ENCODE data around the gene SNX10.
A peak's percentile ranks its signal among the peaks of the same experiment; 100 is the strongest.

The SNX10 gene

GRCh38 chr7:26369593-26369992, 77.9 kb downstream of the SNX10 start:
- peak; percentile 67 for DNase-seq (ENCODE audit: low spot score)

- DNase-seq (ENCODE audit: low spot score): no peak
These were observed 78.3 kb downstream of the SNX10 start for GRCh38 chr7:26370011-26370410.

GRCh38 chr7:26372249-26372648, 80.6 kb downstream of the SNX10 start:
- no peak for DNase-seq (ENCODE audit: low spot score)

GRCh38 chr7:26372704-26373103, 81.0 kb downstream of the SNX10 start:
- no peak for DNase-seq (ENCODE audit: low spot score)

- no peak for DNase-seq (ENCODE audit: low spot score)
These were observed 83.1 kb downstream of the SNX10 start for GRCh38 chr7:26374647-26375373.

GRCh38 chr7:26375726-26376174, 84.1 kb downstream of the SNX10 start:
- no peak for DNase-seq (ENCODE audit: low spot score)

GRCh38 chr7:26376175-26376917, 84.7 kb downstream of the SNX10 start:
- DNase-seq (ENCODE audit: low spot score): peak; percentile 24

- no peak for DNase-seq (ENCODE audit: low spot score)
These were observed 86.4 kb downstream of the SNX10 start for GRCh38 chr7:26378016-26378415.

GRCh38 chr7:26379711-26380110, 88.0 kb downstream of the SNX10 start:
- DNase-seq (ENCODE audit: low spot score): no peak

- DNase-seq (ENCODE audit: low spot score): no peak
These were observed 90.1 kb downstream of the SNX10 start for GRCh38 chr7:26381476-26382353.

GRCh38 chr7:26385240-26385639, 93.6 kb downstream of the SNX10 start:
- no peak for DNase-seq (ENCODE audit: low spot score)

- DNase-seq (ENCODE audit: low spot score): no peak
These were observed 96.1 kb downstream of the SNX10 start for GRCh38 chr7:26387731-26388130.

- no peak for DNase-seq (ENCODE audit: low spot score)
These were observed 96.6 kb downstream of the SNX10 start for GRCh38 chr7:26388256-26388655.

GRCh38 chr7:26390016-26390415, 98.4 kb downstream of the SNX10 start:
- DNase-seq (ENCODE audit: low spot score): no peak

- DNase-seq (ENCODE audit: low spot score): no peak
These were observed 102.2 kb downstream of the SNX10 start for GRCh38 chr7:26393818-26394217.

GRCh38 chr7:26397332-26397731, 105.7 kb downstream of the SNX10 start:
- no peak for DNase-seq (ENCODE audit: low spot score)

GRCh38 chr7:26397796-26398426, 106.2 kb downstream of the SNX10 start:
- no peak for DNase-seq (ENCODE audit: low spot score)

- DNase-seq (ENCODE audit: low spot score): no peak
These were observed 106.7 kb downstream of the SNX10 start for GRCh38 chr7:26398427-26398755.

GRCh38 chr7:26398756-26399509, 107.3 kb downstream of the SNX10 start:
- no peak for DNase-seq (ENCODE audit: low spot score)

- DNase-seq (ENCODE audit: low spot score): no peak
These were observed 108.1 kb downstream of the SNX10 start for GRCh38 chr7:26399736-26400135.

GRCh38 chr7:26403640-26404039, 112.0 kb downstream of the SNX10 start:
- no peak for DNase-seq (ENCODE audit: low spot score)

All from CD4-positive, alpha-beta T cell treated with Interleukin-2 at 100 ng/mL for 4 hours (primary cell).